HG03095 (cell line): ENCODE results near the gene ADGRG1.

Source experiments
- ATAC-seq: cut with Tn5 transposase; IDR thresholded peaks from one replicate; pipeline ENCODE4 v1.9.1; 2021; ENCODE audit warnings: moderate library complexity; ENCODE audit not compliant: unreplicated experiment

Gene ADGRG1

GRCh38 chr16:57604177-57604576 is 24.3 kb upstream of the ADGRG1 start:
- no peak for ATAC-seq

GRCh38 chr16:57606147-57606846 is 22.1 kb upstream of the ADGRG1 start:
- ATAC-seq = no peak

- ATAC-seq = no peak
Measured at GRCh38 chr16:57606847-57607501, 21.5 kb upstream of the ADGRG1 start.

DNA sequence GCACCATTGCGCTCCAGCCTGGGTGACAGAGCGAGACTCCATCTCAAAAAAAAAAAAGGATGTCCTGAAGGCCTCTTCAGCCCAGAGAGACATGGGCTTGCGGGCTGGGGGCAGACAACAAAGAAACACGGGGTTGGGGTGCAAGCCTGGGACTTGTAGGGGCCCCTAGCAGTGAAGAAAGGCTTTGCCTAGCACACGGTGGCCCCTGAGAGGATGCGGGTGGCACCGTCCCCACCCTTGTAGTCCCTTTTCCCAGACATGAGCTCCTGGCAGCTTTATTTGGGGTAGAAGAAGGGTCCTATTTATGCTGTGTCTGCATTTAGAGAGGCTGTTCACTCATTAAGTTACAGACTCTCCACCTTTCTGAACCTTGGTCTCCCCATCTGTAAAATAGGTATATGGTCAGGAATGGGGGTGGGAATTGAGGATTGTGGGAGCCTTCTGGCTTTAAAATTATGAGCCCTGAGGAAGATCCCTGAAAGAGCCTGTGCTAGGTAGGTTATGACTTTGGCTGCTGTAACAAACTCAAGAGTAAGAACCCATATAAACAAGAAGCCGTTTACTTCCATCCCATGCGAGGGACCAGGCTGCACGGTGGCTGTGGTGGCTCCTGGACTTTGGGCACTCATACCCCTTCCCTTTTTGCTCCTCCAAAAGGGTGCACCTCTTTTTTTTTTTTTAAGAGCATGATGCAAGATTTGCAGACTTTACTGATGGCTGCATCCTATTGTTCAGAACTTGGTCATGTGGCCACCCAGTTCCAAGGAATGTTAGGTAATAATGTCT is 20.6 kb upstream of the ADGRG1 start:
- no peak for ATAC-seq

DNA sequence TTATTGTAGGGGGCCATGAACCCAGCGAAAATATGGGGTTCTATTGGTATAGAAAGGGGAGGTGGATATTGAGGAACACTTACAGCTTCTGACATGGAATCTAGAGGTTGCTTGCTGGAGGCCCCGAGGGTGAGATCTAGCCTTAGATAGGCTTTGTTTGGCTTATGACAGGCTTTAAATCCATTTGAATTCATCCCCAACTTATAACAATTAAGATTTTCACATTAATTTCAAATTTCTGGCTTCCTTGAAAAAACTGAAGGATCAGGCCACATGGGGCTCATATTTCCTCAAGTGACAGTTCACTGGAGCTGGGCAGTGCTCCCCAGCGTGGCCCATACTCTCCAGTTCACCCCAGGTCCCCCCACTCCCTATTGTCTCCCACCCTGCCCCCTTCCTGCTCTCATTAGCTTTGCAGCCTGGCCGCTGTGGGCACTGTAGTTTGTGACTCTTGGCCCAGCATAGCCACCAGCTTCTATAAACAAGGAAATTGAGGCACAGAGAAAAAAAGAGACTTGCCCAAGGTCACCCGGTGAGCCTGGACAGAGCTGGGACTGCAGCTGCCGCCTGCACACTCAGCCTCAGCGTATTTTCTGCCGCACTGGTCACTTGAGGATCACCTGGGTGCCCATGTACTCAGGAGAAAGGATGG is 19.8 kb upstream of the ADGRG1 start:
- no peak for ATAC-seq

GRCh38 chr16:57609541-57610401 is 18.7 kb upstream of the ADGRG1 start:
- ATAC-seq = peak; percentile 91

DNA sequence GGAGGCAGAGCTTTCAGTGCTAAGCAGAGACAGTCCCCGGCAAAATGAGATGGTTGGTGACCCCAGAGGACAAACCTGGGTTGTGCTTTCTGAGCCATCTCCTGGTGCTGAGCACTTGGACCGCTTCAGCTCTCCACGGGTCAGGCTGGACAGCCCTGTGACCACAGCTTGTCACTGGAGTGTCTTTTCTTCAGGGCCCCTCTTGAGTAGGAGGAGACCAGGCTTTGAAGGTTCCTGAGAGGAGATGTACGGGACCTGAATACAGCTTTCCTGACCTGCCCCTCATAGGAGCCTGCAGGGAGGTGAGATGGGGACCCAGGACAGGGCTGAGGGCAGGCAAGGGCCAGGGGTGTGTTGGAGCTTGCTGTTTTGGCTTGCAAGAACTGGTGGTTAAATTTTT is 17.8 kb upstream of the ADGRG1 start:
- ATAC-seq = no peak

- no peak for ATAC-seq
Measured at GRCh38 chr16:57611181-57611580, 17.2 kb upstream of the ADGRG1 start.

GRCh38 chr16:57611706-57612105 is 16.7 kb upstream of the ADGRG1 start:
- no peak for ATAC-seq

DNA sequence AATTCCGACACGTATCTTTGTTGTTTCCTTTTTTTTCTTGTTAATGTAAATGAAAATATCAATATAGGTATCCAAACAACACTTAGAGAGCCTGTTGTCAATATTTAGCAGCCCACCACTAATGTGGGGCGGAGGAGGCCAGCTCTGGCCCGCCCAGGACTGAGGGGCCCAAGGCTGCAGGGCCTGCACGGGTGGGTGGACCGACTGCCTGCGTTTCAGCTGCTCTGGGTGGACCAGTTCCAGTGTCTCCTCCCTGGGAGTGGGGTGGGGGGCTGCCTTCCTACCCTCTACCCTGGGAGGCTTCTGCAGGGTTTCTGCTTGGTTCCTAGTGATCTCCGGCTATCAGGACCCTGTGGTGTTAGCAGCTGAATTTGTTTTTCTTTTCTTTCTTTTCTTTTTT is 15.9 kb upstream of the ADGRG1 start:
- no peak for ATAC-seq

DNA sequence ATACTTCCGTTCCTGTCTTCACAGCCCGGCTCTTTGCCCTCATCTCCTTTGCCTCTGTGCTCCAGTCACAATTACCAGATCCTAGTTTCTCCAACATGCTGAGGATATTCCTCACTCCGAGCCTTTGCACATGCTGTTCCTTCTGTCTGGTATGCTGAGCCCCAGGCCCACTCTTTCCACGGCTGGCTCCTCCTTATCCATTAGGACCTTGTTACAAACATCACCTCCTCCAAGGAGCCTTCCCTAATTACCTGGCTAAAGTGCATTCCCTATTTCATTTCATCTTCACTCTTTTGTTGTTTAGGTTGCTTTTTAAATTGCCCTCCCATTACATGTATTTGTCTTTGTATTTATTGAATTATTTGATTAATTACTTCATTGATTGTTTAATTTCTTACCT is 14.9 kb upstream of the ADGRG1 start:
- no peak for ATAC-seq

DNA sequence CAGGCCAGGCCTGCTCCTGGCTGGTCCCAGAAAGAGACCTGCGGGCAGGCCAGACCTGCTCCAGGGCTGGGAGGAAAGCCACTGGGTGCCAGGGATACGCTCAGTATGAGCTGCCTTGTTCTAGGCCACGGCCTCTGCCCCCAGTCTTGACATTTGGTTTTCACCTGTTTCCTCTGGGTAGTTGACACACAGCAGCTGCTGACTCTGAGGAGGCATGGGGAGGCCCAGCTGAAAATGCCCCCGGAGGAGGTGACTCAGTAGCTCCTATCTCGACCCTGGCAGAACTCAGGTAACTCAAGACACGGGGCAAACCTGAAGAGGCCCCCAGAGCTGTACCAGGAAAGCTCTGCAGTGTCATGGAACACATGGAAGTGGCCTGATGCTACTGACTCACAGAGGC is 13.9 kb upstream of the ADGRG1 start:
- ATAC-seq = no peak

- no peak for ATAC-seq
Measured at GRCh38 chr16:57614944-57615343, 13.5 kb upstream of the ADGRG1 start.

GRCh38 chr16:57615813-57616212 is 12.6 kb upstream of the ADGRG1 start:
- no peak for ATAC-seq

DNA sequence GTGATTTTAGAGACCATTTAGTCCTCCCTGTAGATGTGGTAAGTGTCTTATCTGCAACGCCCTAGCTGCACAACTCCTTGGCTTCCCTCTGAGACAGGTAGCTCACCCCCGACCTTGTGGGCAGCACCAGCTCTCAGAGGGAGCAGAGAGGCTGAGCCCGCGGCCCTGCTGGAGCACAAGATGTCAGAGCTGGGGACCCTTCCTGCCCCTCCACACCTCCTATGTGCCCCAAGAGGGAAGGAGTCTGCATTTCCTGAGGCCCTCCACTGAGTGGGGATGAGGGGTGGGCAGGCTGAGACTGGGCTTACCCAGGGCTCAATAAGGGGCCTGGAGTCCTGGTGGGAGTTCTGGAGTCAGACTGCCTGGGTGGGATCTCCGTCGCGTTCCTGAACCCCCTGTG is 12.2 kb upstream of the ADGRG1 start:
- ATAC-seq = no peak

- no peak for ATAC-seq
Measured at GRCh38 chr16:57616876-57617275, 11.6 kb upstream of the ADGRG1 start.

DNA sequence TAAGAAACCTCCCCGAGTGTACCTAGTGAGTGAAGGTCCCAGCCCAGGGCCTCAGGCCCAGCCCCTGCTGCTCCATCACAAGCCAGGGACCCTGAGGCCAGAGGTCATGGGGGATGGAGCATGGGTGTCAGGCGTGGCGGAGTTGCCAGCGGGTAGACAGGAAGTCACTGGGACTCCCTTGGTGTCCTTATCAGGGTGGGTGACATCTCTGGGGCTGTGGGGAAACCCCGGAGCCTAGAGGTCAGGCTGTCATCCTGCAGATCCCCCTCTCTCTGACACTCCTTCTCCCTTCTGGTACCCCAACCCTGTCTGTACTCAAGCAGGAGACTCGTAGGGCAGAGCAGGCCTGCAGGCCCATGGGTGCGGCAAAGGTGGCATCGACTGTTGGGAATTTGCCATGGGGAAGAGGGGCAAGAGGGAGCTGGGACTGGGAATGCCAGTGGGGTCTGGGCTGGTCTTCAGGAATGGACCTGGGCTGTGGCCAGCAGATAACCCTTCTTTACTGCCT is 10.8 kb upstream of the ADGRG1 start:
- ATAC-seq = no peak

DNA sequence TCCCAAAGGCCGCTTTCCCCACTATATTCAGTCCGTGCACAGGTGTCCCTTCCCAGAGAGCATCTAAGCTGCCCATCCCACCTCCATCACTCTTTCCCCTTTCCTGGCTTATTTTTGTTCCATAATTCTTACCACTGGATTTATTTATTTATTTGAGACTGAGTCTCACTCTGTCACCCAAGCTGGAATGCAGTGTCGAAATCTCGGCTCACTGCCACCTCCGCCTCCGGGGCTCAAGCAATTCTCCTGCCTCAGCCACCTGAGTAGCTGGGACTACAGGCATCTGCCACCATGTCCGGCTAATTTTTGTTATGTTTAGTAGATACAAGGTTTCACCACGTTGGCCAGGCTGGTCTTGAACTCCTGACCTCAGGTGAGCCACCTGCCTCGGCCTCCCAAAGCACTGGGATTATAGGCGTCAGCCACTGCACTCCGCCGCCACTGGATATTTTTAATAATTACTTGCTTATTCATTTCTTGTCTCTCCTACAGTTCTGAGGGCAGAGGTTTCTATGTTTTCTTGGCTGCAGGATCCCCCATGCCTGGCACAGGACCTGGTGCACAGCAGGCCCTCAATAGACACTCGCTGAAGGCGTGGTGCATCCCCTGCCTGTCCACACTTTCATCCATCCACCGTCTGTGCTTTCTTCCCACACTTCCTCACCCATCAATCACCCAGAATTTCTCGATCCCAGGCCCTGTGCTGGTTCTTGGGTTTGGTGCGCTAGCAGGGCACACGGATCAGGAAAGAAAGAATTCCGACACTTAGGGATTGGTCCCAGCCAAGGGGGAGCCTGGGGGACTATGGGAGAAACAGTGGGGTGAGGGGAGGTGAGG is 9.9 kb upstream of the ADGRG1 start:
- no peak for ATAC-seq

DNA sequence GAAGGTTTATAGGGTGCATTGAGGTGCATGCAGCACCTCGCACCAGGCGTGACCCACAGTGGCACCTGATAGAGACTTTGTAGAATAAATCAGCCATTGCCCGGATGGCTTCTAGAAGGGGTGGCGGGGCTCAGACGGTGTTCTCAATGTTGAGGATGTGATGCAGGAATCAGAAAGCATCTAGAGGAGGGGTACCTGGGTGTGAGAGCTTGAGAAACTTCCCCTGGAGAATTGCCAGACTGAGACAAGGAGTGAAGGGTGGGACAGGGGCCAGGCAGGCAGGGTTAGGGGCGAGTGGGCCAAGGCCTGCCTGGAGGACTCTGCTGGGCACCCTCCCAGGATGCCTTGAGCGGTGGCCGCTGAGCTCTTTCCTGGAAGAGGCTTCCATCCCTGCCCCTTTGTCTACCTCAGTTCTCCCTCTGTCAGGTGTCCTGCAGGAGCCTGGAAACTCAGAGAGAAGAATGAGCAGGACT is 9.3 kb upstream of the ADGRG1 start:
- ATAC-seq = no peak
